Femur (tissue), 1 donor: ENCODE data around the gene ZNF83.
"Not testable (repeated sequence)": the region's sequence is repeated elsewhere in the genome, so short reads cannot be mapped to it uniquely, and the experiment has no call there.

Experiments used
- DNase-seq: peaks from one replicate; pipeline ENCODE4 v3.0.0-alpha.2; 2017

Gene ZNF83

DNA sequence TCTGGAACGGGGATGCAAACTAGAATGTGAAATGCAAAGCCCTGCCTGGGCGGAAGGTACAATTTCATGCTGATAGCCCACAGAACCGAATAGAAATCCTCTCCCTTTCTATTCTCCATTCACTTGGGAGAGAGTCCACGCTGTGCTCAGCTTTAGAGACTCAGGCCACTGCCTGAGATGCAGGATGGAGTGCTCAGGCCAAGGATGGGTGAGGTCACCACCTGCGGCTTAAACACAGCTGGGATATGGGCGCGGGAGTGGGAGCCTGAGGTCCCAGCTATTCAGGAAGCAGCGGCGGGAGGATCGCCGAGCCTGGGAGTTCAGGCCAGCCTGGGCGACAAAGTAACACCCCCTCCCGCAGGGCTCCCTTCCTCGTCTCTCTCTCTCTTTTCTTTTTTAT is 446 bp upstream of the ZNF83 start:
- DNase-seq: peak; percentile 47

DNA sequence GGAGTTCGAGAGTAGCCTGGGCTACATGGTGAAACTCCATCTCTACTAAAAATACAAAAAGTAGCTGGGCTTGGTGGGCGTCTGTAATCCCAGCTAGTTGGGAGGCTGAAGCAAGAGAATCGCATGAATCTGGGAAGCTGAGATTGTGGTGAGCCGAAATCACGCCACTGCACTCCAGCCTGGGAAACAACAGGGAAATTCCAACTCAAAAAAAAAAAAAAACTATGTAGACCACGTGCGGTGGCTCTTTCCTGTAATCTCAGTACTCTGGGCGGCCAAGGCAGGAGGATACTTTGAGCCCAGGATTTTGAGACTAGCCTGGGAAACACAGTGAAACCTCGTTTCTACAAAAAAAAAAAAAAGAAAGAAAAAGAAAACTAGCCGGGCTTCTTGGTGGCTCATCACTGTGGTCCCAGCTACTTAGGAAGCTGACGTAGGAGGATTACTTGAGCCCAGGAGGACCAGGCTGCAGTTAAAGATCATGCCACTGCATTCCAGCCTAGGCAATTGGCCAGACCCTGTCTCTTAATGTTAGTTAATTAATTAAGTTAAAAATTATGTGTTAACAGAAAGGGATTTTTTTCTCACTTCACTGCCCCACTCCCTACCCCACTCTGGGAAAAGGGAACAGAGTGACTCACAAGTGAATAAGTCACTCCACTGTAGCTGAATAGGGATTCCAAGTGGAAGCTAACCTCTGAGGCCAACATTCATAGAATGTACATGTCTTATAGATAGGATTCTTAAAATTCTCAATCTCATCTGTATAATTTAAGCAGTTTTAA is 2.2 kb downstream of the ZNF83 start:
- DNase-seq: no peak

DNA sequence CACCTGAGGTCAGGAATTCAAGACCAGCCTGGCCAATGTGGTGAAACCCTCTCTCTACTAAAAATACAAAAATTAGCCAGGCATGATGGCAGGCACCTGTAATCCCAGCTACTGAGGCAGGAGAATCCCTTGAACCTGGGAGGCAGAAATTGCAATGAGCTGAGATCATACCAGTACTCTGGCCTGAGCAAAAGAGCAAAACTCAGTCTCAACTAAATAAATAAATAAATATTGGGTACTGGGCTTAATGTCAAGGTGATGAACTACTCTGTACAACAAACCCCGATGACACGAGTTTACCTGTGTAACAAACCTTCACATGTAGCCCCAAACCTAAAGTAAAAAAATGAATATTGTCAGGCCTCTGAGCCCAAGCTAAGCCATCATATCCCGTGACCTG is 10.7 kb downstream of the ZNF83 start:
- DNase-seq: not testable (repeated sequence)

DNA sequence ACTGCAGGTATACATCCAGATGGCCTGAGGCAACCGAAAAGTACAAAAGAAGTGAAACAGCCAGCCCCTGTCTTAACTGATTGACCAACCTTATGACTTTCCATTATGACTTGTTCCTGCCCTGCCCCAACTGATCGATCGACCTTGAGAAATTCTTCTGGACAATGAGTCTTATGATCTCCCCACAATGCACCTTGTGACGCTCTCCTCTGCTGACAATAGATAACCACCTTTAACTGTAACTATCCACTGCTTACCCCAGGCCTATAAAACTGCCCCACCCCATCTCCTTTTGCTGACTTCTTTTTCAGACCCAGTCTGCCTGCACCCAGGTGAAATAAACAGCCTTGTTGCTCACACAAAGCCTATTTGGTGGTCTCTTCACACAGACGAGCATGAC is 11.2 kb downstream of the ZNF83 start:
- no peak for DNase-seq

DNA sequence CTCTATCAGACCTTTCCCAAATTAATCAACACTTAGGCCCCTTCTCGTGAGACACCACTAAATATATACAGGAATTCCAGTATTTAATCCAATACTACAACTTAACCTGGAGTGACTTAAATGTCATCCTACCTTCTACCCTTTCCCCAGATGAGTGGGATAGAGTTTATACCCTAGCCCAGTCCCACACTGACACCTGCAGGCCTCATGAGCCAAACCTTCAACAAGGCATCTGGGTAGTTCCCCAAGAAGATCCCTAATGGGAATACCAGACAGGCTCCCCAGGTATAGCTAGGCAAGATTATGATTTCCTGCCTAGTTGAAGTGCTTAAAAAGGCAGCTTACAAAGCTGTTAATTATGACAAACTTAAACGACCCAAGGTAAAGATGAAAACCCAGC is 15.9 kb downstream of the ZNF83 start:
- no peak for DNase-seq

DNA sequence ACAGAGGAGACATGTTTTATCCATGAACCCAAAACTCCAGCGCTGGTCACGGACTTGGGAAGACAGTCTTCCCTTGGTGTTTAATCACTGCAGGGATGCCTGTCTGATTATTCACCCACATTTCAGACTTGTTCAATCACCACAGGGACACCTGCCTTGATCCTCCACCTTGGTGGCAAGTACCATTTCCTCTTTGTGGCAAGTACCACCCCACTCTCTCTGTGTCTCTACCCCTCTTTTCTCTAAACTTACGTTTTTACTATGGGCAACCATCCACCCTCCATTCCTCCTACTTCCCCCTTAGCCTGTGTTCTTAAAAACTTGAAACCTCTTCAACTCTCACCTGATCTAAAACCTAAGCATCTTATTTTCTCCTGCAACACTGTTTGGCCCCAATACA is 16.8 kb downstream of the ZNF83 start:
- no peak for DNase-seq

DNA sequence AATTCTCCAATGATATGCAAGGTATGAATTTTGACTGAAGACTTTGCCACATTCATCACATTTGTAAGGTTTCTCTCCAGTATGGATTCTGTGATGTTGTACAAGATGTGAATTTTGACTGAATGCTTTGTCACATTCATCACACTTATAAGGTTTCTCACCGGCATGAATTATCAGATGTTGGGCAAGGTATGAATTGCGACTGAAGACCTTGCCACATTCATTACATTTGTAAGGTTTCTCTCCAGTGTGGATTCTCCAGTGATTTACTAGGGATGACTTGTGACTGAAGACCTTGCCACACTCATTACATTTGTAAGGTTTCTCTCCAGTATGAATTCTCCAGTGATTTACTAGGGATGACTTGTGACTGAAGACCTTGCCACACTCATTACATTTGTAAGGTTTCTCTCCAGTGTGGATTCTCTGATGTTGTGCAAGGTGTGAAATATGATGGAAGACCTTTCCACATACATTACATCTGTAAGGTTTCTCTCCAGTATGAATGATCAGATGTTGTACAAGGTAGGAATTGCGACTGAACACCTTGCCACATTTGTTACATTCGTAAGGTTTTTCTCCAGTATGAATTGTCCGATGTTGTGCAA is 24.8 kb downstream of the ZNF83 start:
- no peak for DNase-seq

DNA sequence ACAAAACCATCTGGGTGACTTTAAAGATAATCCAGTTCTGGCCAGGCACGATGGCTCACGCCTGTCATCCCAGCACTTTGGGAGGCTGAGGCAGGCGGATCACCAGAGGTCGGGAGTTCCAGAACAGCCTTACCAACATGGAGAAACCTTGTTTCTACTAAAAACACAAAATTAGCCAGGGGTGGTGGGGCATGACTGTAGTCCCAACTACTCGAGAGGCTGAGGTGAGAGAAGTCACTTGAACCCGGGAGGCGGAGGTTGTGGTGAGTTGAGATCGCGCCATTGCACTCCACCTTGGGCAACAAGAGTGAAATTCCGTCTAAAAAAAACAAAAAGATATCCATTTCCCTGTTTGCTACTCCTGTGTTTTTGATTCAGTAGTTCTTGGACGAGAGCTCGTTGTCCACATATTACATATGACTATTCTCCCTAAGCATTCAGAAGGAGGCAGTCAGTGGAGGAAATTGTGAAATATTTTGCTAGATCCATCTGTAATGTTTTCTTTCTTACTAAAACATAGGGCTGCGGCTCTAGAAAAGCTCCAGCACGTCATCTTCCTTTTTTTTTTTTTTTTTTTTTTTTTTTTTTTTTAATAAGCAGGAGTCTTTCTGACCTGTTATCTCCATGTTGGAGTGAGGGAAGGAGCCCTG is 34.5 kb downstream of the ZNF83 start:
- DNase-seq: no peak

DNA sequence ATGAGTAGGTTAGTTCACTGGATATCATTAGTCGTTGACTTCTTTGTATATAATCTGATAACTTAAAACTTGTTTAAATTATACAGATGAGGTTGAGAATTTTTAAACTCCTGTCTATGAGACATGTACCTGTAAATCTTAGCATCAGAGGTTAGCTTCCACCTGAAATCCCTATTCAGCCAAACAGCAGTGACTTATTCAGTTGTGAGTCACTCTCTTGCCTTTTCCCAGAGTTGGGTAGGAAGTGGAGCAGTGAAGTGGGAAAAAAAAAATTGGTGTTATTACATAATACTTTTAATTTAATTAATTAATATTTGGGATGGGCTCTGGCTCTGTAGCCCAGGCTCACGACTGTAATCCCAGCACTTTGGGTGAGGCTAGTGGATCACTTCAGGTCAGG is 35.2 kb downstream of the ZNF83 start:
- DNase-seq: no peak

DNA sequence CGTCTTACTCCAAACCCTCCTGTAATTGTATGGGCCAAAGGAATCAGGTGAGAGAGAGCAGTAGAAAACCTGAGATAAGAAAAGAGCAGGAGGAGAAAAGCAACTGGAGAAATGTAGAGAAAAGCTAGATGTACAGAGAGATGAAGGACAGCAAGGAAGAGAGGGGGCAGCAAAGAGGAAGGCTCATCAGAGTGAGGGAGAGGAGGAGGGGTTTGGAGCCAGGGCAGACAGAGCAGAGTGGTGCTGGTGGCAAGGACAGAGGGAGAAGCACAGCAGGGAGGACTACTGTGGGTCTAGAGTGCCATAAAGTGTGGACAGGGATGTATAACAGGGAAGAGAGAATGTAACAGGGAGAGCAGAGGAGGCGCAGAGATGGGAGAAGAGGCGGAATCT is 36.2 kb downstream of the ZNF83 start:
- DNase-seq: not testable (repeated sequence)

DNA sequence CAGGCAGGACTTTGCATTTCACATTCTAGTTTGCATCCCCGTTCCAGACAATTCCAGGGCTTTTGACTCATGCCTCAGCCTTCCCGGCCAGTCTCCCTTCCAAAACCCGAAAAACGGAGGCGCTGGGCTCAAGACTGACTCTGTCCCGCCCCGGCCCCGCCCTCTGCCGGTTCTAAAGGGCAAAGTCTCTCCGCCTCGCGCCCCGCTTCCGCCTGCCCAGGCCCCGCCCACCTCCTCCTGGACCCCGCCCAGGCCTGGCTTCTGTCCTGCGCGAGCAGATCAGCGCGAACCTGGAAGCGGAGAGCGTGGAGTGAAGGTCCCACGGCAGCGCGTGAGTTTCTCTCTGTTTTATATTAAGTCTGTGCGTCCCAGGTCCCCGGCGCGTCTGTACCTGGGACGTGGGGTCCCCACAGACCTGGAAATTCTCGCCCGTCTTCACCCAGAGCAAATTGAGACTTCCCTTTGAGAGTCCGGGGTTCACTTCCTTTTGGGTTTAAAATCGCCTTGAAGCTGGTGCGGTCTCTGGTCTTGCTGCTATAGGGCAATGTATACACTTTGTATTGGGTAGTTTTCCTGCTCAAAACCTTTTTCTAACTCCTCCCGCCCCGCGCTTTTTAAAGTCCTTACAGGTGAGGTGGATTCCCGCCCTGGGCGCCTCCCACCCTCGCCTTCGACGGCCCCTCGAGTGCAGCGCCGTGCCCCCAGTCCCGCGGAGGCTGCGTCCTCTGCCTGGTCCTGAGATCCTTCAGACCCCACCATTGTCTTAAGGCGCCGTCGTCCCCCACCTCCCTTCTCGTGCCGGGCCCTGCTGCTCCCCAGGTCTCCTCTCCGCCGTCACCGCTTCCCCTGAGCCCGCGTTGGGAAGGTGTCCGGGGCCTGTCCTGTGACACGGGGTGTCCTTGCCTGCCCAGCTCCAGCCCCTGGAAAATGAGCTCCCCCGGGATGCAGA is 36.9 kb downstream of the ZNF83 start:
- DNase-seq: peak; percentile 95

DNA sequence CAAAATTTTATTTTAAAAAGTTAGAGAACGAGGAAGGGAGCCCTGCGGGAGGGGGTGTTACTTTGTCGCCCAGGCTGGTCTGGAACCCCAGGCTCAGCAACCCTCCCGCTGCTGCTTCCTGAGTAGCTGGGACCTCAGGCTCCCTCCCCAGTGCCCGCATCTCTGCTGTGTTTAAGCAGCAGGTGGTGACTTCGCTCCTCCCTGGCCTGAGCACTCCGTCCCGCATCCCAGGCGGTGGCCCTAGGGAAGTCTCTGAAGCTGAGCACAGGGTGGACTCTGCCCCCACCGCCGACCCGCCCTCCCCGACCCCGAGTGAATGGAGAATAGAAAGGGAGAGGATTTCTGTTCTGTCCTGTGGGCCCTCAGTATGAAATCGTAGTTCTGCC is 37.5 kb downstream of the ZNF83 start:
- no peak for DNase-seq

DNA sequence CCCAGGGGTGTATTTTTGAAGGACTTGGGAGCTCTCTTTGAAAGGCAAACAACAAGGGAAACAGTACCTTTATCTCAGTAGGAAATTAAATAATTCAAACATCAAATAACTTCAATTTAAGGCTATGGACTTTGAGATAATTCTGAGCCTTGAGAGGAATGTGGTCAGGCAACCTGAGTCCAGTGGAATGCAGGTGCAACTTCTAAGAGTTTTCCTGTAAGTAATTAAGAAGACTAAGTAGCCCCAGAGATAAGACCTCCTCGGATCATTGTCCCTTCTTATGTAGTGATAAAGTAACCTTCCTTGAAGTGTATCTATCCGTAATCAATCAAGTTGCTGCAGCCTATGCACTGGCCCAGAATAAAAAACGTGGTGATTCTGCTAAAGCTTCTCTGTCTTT is 38.9 kb downstream of the ZNF83 start:
- DNase-seq: no peak

DNA sequence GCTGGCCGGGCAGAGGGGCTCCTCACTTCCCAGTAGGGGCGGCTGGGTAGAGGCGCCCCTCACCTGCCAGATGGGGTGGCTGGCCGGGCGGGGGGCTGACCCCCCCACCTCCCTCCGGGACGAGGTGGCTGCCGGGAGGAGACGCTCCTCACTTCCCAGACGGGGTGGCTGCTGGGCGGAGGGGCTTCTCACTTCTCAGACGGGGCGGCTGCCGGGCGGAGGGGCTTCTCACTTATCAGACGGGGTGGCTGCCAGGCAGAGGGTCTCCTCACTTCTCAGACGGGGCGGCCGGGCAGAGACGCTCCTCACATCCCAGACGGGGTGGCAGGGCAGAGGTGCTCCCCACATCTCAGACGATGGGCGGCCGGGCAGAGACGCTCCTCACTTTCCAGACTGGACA is 44.7 kb downstream of the ZNF83 start:
- not testable (repeated sequence) for DNase-seq

DNA sequence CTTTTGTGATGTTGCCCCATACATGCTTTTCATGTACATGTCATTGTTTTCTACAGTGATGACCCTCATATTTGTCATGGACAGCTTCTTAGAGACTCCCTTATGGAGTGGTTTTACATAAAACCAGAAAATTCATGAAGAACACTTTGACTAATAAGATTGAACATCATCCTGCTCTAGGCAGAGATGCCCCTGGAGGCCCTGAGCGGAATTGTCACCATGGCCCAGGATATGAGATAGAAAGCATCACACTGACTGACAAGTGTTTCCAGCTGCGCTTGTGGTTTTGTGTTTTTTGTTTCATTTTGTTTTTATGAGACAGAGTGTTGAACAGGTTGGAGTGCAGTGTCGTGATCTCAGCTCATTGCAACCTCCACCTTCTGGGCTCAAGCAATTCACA is 45.9 kb downstream of the ZNF83 start:
- DNase-seq: no peak

DNA sequence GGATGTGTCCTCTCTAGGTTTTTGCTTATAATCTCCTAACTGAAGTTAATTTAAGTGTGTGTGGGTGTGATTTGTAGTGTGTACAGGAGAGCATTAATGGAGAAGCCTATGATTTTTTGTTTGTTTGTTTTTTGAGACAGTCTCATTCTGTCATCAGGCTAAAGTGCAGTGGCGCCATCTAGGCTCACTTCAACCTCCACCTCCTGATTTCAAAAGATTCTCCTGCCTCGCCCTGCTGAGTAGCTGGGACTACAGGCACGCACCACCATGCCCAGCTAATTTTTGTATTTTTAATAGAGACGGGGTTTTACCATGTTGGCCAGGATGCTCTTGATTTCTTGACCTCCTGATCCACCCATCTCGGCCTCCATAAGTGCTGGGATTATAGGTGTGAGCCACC is 47.4 kb downstream of the ZNF83 start:
- DNase-seq: no peak

DNA sequence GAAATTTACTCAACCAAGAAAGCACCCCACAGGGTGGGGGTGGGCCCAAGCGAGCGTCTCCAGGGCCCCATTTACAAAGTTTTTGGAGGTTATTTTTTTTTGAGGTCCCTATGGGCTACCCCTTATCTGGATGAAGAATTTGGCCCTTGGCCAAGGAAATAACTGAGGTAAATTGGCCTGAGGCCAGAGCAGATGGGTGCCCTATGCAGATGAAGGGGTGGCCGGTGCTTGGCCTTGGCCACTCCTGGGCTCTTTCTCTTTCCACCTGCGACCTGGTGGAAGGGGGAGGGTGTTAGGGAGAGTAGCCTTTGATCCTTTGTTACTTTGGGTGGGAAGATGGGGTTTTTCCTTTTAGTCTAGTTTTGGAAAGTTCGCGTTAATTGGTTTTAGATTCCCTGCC is 52.6 kb downstream of the ZNF83 start:
- no peak for DNase-seq

DNA sequence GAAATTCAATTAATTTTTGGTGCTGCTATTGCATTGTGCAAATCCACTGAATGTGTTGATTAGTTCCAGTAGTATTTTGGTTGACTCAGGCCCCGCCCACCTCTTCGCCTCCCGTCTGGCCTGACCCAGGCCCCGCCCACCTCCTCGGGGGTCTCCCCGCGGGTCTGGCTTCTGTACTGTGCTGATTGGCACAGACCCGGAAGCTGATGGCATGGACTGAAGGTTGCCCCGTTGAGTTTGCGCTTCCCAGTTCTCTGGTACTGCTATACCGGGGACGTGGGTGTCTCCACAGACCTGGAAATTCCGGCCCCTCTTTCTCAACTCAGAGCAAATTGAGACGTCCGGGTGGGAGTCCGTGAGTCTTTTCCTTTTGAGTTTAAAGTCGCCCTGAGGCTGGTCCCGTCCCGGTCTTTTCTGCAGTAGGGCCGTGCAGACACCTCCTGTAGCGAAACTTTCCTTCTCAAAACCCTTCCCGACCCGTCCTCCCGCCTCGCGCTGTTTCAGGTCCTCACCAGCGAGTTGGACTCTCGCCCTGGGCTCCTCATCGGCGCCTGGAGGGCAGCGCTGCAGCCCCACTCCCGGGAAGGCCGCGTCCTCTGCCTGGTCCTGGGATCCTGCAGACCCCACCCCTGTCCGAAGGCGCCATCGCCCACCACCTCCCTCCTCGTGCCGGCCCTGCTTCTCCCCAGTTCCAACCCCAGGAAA is 53.3 kb downstream of the ZNF83 start:
- DNase-seq: peak; percentile 67

DNA sequence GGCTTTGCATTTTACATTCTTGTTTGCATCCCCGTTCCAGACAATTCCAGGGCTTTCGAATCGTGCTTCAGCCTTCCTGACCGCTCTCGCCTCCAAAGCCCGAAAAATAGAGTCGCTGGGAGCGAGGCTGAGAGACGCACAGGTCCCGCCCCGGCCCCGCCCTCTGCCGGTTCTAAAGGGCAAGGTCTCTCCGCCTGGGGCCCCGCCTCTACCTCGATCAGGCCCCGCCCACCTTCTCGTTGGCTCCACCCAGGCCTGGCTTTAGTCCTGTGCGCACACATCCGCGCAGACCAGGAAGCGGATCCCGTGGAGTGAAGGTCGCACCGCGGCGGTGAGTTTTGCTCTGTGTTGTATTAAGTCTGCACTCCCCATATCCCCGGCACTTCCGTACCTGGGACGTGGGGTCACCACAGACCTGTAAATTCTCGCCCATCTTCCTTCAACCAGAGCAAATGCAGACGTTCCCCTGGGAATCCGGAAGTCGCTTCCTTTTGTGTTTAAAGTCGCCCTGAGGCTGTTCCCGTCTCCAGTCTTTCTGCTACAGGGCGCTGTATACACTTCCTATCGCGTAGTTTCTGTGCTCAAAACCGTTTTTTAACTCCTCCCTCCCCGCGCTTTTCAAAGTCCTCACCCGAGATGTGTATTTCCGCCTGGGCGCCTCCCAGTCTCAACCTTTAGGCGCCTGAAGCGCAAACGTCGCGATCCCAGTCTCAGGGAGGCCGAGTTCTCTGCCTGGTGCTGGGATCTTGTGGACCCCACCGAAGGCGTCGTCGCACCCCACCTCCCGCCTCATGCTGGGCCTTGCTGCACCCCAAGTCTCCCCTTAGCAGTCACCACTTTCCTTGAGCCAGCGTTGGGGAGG is 67.9 kb downstream of the ZNF83 start, which contains the start of gene ZNF701:
TSS of gene ZNF701 (plus strand) at position 288 of the 862 bp plus-strand sequence. CDS start 3,861 bp downstream, outside the sequence.
- DNase-seq: peak; percentile 98

DNA sequence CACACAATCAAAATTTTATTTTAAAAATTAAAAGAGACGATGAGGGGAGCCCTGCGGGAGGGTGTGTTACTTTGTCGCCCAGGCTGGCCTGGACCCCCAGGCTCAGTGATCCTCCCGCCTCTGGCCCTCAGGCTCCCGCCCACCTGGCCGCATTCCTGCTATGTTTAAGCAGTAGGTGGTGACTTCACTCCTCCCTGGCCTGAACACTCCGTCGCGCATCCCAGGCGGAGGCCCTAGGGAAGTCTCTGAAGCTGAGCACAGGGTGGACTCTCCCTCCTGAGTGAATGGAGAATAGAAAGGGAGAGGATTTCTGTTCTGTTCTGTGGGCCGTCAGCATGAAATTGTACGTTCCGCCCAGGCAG is 68.5 kb downstream of the ZNF83 start:
- peak; percentile 79 for DNase-seq

DNA sequence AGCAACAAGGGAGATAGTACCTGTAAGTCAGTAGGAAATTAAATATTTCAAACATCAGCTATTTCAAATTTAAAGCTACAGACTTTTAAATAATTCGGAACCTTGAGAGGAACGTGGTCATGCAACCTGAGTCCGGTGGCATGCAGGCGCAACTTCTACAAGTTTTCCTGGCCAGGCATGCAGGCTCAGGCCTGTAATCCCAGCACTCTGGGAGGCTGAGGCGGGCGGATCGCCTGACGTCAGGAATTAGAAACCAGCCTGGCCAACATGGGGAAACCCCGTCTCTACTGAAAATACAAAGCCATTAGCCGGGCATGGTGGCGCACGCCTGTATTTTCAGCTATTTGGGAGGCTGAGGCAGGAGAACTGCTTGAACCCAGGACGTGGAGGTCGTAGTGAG is 70.2 kb downstream of the ZNF83 start:
- no peak for DNase-seq
